ENCODE results near the gene OTULIN. TPM values are rescaled to one million over a fixed set of nuclear protein-coding genes. Genes with fewer than 3 reads are reported as not detected.
A peak's percentile ranks its signal among the peaks of the same experiment; 100 is the strongest.

Gene OTULIN
- total and polyA plus RNA-seq, 4 donors: 8.6 to 44.4 (median 12.1) TPM

DNA sequence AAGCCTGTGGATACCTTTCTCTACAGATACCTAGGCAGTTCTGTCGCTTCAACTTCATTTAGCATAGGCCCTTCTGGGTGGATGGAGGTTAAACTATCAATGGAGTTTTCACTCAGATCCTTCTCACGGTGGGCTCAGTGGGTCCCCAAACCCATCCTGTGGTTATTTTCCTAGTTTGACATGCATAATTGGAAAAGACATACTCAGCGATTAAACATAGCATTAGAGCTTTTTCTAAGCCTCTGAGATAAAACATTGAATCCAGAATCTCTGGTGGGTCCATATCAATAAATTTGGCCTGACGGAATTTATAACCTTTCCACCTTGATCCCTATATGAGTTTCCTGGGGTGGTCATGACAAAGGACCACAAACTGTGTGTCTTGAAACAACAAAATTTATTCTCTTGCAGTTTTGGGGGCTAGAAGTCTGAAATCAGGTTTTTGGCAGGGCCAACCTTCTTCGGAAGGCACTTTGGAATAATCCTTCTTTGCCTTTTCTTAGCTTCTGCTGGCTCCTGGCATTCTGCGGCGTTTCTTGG lies 1.7 kb upstream of the OTULIN start:
- Histone ChIP-seq H3K27me3 (ENCODE audit: control insufficient read depth in 4 of 4, insufficient read depth in 4 of 4, low read length in 3 of 4) (no peaks in the 10 kb centered on the region), H3K36me3 (ENCODE audit: control insufficient read depth in 4 of 4, insufficient read depth in 3 of 4, low read depth in 1 of 4, low read length in 3 of 4) (no peaks in the 10 kb centered on the region), H3K4me3 (ENCODE audit: low read depth in 1 of 3, low read length in 3 of 3) (no peak overlapping the region), H3K9ac (ENCODE audit: low read depth in 1 of 2, low read length in 2 of 2) (no peak overlapping the region), H3K4me1 (ENCODE audit: control insufficient read depth in 4 of 4, insufficient read depth in 4 of 4, low read length in 3 of 4) (peaks cover 10 to 46% (median 21%) of the 10 kb centered on the region in 4 donors), H3K27ac (ENCODE audit: low read depth in 1 of 2, low read length in 2 of 2) (no peak overlapping the region), H3K9me3 (ENCODE audit: control insufficient read depth in 4 of 4, low read length in 3 of 4) (no peaks in the 10 kb centered on the region)
- WGBS: 97% methylated on average over 7 of the region's 7 CpGs
- TF ChIP-seq RAD21 (IDR thresholded peaks at IDR 0.05) (no peak), TAF1 (conservative IDR thresholded peaks at IDR 0.05) (no peak), HNF4A (conservative IDR thresholded peaks at IDR 0.05) (no peak)
- no peak for DNase-seq (ENCODE audit: low spot score)

- TF ChIP-seq RXRA (IDR thresholded peaks at IDR 0.05) (no peak), FOXA2 (IDR thresholded peaks at IDR 0.05) (no peak), SP1 (IDR thresholded peaks at IDR 0.05) (no peak), YY1 (IDR thresholded peaks at IDR 0.05) (peak; percentile 35)
- TF ChIP-seq, protein P1, sequence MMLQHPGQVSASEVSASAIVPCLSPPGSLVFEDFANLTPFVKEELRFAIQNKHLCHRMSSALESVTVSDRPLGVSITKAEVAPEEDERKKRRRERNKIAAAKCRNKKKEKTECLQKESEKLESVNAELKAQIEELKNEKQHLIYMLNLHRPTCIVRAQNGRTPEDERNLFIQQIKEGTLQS (IDR thresholded peaks at IDR 0.05): no peak
- TF ChIP-seq, protein P2, sequence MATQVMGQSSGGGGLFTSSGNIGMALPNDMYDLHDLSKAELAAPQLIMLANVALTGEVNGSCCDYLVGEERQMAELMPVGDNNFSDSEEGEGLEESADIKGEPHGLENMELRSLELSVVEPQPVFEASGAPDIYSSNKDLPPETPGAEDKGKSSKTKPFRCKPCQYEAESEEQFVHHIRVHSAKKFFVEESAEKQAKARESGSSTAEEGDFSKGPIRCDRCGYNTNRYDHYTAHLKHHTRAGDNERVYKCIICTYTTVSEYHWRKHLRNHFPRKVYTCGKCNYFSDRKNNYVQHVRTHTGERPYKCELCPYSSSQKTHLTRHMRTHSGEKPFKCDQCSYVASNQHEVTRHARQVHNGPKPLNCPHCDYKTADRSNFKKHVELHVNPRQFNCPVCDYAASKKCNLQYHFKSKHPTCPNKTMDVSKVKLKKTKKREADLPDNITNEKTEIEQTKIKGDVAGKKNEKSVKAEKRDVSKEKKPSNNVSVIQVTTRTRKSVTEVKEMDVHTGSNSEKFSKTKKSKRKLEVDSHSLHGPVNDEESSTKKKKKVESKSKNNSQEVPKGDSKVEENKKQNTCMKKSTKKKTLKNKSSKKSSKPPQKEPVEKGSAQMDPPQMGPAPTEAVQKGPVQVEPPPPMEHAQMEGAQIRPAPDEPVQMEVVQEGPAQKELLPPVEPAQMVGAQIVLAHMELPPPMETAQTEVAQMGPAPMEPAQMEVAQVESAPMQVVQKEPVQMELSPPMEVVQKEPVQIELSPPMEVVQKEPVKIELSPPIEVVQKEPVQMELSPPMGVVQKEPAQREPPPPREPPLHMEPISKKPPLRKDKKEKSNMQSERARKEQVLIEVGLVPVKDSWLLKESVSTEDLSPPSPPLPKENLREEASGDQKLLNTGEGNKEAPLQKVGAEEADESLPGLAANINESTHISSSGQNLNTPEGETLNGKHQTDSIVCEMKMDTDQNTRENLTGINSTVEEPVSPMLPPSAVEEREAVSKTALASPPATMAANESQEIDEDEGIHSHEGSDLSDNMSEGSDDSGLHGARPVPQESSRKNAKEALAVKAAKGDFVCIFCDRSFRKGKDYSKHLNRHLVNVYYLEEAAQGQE (IDR thresholded peaks at IDR 0.05): no peak
- H3K27ac ChIP-seq (ENCODE audit: low read depth in 1 of 2, low read length in 2 of 2): peak overlapping the region; percentile 95 to 97
- H3K36me3 ChIP-seq (ENCODE audit: control insufficient read depth in 4 of 4, insufficient read depth in 3 of 4, low read depth in 1 of 4, low read length in 3 of 4): no peaks in the 10 kb centered on the region
- H3K4me1 ChIP-seq (ENCODE audit: control insufficient read depth in 4 of 4, insufficient read depth in 4 of 4, low read length in 3 of 4): peaks cover 13 to 56% (median 28%) of the 10 kb centered on the region in 4 donors
- peak overlapping the region; percentile 74 to 97 (median 89) for H3K4me3 ChIP-seq (ENCODE audit: low read depth in 1 of 3, low read length in 3 of 3)
- H3K9me3 ChIP-seq (ENCODE audit: control insufficient read depth in 4 of 4, low read length in 3 of 4): no peaks in the 10 kb centered on the region
- H3K9ac ChIP-seq (ENCODE audit: low read depth in 1 of 2, low read length in 2 of 2): peak overlapping the region; percentile 90 to 92
- WGBS: 2% methylated on average over 24 of the region's 24 CpGs
- H3K27me3 ChIP-seq (ENCODE audit: control insufficient read depth in 4 of 4, insufficient read depth in 4 of 4, low read length in 3 of 4): no peaks in the 10 kb centered on the region
- no peak for DNase-seq (ENCODE audit: low spot score)
Measured at GRCh38 chr5:14663734-14664269, 716 bp upstream of the OTULIN start.

GRCh38 chr5:14665101-14665822 lies 744 bp downstream of the OTULIN start:
- peak overlapping the region; percentile 90 to 96 for H3K9ac ChIP-seq (ENCODE audit: low read depth in 1 of 2, low read length in 2 of 2)
- WGBS: under 1% methylated on average over 21 of the region's 21 CpGs
- peak overlapping the region; percentile 95 to 97 for H3K27ac ChIP-seq (ENCODE audit: low read depth in 1 of 2, low read length in 2 of 2)
- H3K27me3 ChIP-seq (ENCODE audit: control insufficient read depth in 4 of 4, insufficient read depth in 4 of 4, low read length in 3 of 4): no peaks in the 10 kb centered on the region
- DNase-seq (ENCODE audit: low spot score): peak; percentile 55
- no peaks in the 10 kb centered on the region for H3K9me3 ChIP-seq (ENCODE audit: control insufficient read depth in 4 of 4, low read length in 3 of 4)
- H3K4me3 ChIP-seq (ENCODE audit: low read depth in 1 of 3, low read length in 3 of 3): peak overlapping the region; percentile 74 to 97 (median 89)
- H3K4me1 ChIP-seq (ENCODE audit: control insufficient read depth in 4 of 4, insufficient read depth in 4 of 4, low read length in 3 of 4): peaks cover 15 to 56% (median 36%) of the 10 kb centered on the region in 4 donors
- no peaks in the 10 kb centered on the region for H3K36me3 ChIP-seq (ENCODE audit: control insufficient read depth in 4 of 4, insufficient read depth in 3 of 4, low read depth in 1 of 4, low read length in 3 of 4)
- TF ChIP-seq, protein P1 (IDR thresholded peaks at IDR 0.05): no peak
- TF ChIP-seq, protein P2 (IDR thresholded peaks at IDR 0.05): peak; percentile 76
- TF ChIP-seq EGR1 (IDR thresholded peaks at IDR 0.05; ENCODE audit: low read depth in 2 of 2) (no peak), MAX (IDR thresholded peaks at IDR 0.05) (peak; percentile 47), HNF4A (conservative IDR thresholded peaks at IDR 0.05) (peak; percentile 84 to 86), GABPA (IDR thresholded peaks at IDR 0.05 in 1 of 2, conservative IDR thresholded peaks at IDR 0.05 in 1 of 2) (no peak), CTCF (IDR thresholded peaks at IDR 0.05; ENCODE audit: low read depth, low read length, missing input control) (no peak), RXRA (IDR thresholded peaks at IDR 0.05) (peak; percentile 59 to 67), HNF4G (IDR thresholded peaks at IDR 0.05) (peak; percentile 82), RAD21 (IDR thresholded peaks at IDR 0.05) (peak in 1 of 2 donors; percentile 40), FOXA2 (IDR thresholded peaks at IDR 0.05) (no peak)

Data from liver (tissue), 9 donors.